ENCODE data around the gene GREM1.

The GREM1 gene

DNA sequence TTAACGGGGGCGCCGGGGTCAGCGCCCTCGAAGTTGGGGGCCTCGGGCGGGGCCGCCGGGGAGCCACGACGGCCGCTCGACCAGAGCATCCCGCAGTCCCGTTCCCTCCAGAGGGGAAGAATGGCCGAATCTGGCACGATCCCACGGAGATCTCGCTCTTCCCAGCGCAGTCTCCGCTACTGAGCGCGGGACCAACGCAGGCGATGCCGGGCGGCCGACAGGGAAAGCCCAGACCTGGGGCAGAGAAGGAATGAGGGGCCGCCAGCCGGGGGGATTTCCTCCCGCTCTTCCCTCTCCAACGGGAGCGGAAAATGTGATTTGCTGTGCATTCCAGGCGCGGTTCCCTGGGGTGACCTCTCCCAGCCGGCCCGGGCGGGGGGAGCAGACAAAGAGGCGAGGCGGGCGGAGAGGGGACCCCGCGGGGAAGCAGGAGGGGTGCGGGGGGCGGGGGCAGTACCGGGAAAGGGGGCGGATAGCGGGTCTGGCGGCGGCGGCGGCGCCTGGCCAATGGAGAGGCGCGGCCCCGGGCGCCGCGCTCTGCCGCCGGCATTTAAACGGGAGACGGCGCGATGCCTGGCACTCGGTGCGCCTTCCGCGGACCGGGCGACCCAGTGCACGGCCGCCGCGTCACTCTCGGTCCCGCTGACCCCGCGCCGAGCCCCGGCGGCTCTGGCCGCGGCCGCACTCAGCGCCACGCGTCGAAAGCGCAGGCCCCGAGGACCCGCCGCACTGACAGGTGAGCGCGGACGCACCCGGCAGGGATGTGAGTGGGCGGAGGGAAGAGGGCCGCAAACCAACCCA, at the start of gene GREM1:
Gene GREM1 (plus strand): TSS at position 579 of the 801 bp plus-strand sequence. CDS start 12,687 bp downstream, outside the sequence.
- DNase-seq (ENCODE audit: low read depth) = peak; percentile 89
- Histone ChIP-seq H3K9me3 (ENCODE audit: control insufficient read depth, low read length) (no peaks in the 10 kb centered on the region), H3K27me3 (replicated peaks; ENCODE audit: control insufficient read depth, insufficient read depth, low read length) (peaks cover 5% of the 10 kb centered on the region)

DNA sequence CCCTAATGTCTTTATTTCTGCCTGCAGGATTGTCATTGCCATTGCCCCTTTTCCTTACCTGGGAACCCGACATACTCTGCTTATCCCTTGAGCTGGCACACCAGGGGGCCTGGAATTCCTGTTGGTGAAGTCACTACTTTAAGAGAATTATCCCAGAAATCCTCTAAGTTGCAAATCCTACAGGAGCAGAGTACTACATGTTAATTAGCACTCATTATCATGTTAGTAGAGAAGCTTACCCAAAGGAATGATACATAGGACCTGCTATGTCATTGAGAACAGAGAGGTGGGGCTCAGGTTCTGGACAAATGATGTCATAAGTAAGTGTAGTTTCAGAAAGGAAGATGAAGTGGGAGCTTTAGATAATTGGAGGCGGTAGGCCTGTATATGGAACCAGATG, 48.9 kb upstream of the GREM1 start:
- DNase-seq (ENCODE audit: low read depth) = peak; percentile 45
- no peaks in the 10 kb centered on the region for H3K9me3 ChIP-seq (ENCODE audit: control insufficient read depth, low read length)
- no peak overlapping the region for H3K9ac ChIP-seq (ENCODE audit: low read length)
- peaks cover 20% of the 10 kb centered on the region for H3K4me1 ChIP-seq (ENCODE audit: control insufficient read depth, insufficient read depth, low read length)
- no peaks in the 10 kb centered on the region for H3K27me3 ChIP-seq (replicated peaks; ENCODE audit: control insufficient read depth, insufficient read depth, low read length)
- no peak overlapping the region for H3K4me3 ChIP-seq (ENCODE audit: low read length)
- no peaks in the 10 kb centered on the region for H3K36me3 ChIP-seq (ENCODE audit: control insufficient read depth, insufficient read depth, low read length, severe bottlenecking)

More for the DNA sequence above, at the start of gene GREM1:
- Histone ChIP-seq H3K4me1 (ENCODE audit: control insufficient read depth, insufficient read depth, low read length) (no peaks in the 10 kb centered on the region), H3K36me3 (ENCODE audit: control insufficient read depth, insufficient read depth, low read length, severe bottlenecking) (no peaks in the 10 kb centered on the region), H3K4me3 (ENCODE audit: low read length) (peak within 1 kb of the TSS; percentile 83), H3K9ac (ENCODE audit: low read length) (peak within 1 kb of the TSS; percentile 80)

DNA sequence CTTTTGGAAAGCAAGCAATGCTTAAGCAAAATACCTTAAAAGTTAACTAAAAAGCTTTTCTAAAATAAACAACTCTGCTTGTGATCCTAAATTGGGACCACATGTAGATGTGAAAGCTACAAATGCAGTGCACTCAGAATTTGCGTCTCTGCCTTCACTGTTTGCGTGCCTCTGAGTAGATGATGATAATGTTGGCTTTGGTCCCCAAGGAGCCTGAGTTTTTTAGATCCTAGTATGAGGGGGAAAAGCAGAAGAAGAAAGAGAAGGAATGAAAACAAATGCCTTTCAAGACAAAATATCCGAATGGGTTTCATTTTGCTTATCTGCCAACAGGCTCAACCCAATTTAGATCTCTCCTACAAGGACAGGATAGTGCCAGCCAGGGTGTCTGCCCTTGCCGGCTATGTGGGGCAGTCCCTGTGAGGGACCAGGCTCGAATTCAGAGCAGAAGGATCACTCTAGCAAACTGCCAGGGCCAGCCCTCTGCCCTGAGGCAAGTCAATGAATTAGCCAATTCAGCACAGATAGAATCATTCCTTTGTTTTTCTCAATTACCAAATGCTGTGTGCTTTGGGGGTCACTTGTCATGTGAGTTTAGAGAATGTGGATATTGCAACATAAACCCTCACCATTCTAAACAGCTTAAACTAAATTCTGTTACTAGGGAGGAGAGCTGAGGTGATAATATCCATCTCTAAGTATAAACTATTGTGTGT, 47.8 kb upstream of the GREM1 start:
- peaks cover 20% of the 10 kb centered on the region for H3K4me1 ChIP-seq (ENCODE audit: control insufficient read depth, insufficient read depth, low read length)
- no peaks in the 10 kb centered on the region for H3K27me3 ChIP-seq (replicated peaks; ENCODE audit: control insufficient read depth, insufficient read depth, low read length)
- DNase-seq (ENCODE audit: low read depth) = peak; percentile 95
- H3K9ac ChIP-seq (ENCODE audit: low read length) = peak overlapping the region; percentile 57
- H3K9me3 ChIP-seq (ENCODE audit: control insufficient read depth, low read length) = no peaks in the 10 kb centered on the region
- peak overlapping the region; percentile 49 for H3K4me3 ChIP-seq (ENCODE audit: low read length)
- no peaks in the 10 kb centered on the region for H3K36me3 ChIP-seq (ENCODE audit: control insufficient read depth, insufficient read depth, low read length, severe bottlenecking)

GRCh38 chr15:32670623-32671022, 47.2 kb upstream of the GREM1 start:
- peak; percentile 69 for DNase-seq (ENCODE audit: low read depth)
- peak overlapping the region; percentile 49 for H3K4me3 ChIP-seq (ENCODE audit: low read length)
- H3K4me1 ChIP-seq (ENCODE audit: control insufficient read depth, insufficient read depth, low read length) = peaks cover 20% of the 10 kb centered on the region
- peak overlapping the region; percentile 57 for H3K9ac ChIP-seq (ENCODE audit: low read length)
- H3K27me3 ChIP-seq (replicated peaks; ENCODE audit: control insufficient read depth, insufficient read depth, low read length) = no peaks in the 10 kb centered on the region
- H3K36me3 ChIP-seq (ENCODE audit: control insufficient read depth, insufficient read depth, low read length, severe bottlenecking) = no peaks in the 10 kb centered on the region
- no peaks in the 10 kb centered on the region for H3K9me3 ChIP-seq (ENCODE audit: control insufficient read depth, low read length)

DNA sequence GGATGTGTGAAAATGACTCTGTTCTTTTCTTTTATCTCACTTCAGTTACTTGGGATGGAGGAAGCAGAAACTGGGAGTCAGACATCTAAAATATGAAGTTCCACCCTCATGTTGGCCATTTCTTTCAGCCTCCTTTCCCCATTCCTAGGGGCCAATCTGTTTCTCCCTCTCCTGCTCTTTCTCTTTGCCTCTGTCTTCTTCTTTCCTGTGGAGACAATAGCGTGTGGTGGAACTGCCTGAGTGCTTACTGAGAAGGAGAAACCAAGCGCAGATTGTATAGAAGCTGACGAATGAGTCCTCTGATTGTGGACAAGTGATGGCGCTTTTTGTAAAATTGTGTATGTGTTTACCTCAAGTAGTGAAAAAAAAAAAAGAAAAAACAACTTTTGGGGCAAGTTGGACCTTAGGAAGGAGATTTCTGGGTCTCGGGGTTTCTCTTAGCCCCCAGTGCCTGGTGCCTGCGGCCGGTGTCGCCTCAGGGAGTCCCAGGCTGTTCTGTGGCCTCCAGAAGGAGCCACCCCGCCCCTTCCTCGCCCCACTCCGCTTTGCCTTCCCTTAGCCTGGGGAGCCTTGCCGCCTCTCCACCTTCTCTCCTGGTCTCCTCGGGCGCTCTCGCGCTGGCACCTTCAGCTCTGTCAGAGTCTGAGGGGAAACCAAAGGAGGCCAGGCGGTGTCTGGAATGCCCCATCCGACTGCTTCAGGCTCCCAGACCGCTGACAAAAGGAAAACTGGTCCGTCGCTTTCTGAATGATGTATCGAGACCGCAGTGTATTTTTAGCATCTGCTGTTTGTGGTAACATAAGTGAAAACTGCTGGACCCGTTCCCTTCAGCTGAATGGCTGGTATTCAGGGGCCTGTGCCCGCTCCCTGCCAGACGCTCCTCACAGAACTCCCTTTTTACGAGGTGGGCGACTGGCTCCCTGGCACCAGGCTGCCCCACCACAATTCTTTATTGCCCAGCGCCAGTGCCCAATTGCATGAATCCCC, 46.2 kb upstream of the GREM1 start:
- H3K4me3 ChIP-seq (ENCODE audit: low read length) = no peak overlapping the region
- no peaks in the 10 kb centered on the region for H3K9me3 ChIP-seq (ENCODE audit: control insufficient read depth, low read length)
- H3K27me3 ChIP-seq (replicated peaks; ENCODE audit: control insufficient read depth, insufficient read depth, low read length) = no peaks in the 10 kb centered on the region
- H3K4me1 ChIP-seq (ENCODE audit: control insufficient read depth, insufficient read depth, low read length) = peaks cover 23% of the 10 kb centered on the region
- no peaks in the 10 kb centered on the region for H3K36me3 ChIP-seq (ENCODE audit: control insufficient read depth, insufficient read depth, low read length, severe bottlenecking)
- no peak for DNase-seq (ENCODE audit: low read depth)
- H3K9ac ChIP-seq (ENCODE audit: low read length) = no peak overlapping the region

DNA sequence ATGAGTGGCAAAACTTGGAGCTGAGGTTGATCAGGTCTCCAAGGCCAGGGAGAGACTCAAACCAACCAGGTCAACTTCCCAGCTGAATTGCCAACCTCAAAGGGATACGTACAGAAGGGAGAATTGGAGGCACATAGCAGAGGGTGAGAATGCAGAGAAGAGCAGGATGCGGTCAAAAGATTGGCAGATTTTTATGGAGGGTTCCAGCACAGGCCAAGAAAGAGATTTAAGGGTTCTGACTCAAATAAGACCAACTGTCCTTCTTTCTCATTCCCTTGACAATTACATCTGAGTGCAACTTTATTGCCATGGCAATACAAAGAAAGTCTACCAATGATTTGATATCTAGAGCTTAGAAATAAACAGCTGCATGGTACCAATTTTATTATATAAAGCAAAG, 43.1 kb upstream of the GREM1 start:
- Histone ChIP-seq H3K4me3 (ENCODE audit: low read length) (no peak overlapping the region), H3K9me3 (ENCODE audit: control insufficient read depth, low read length) (no peaks in the 10 kb centered on the region), H3K4me1 (ENCODE audit: control insufficient read depth, insufficient read depth, low read length) (peaks cover 36% of the 10 kb centered on the region), H3K36me3 (ENCODE audit: control insufficient read depth, insufficient read depth, low read length, severe bottlenecking) (no peaks in the 10 kb centered on the region), H3K27me3 (replicated peaks; ENCODE audit: control insufficient read depth, insufficient read depth, low read length) (no peaks in the 10 kb centered on the region), H3K9ac (ENCODE audit: low read length) (no peak overlapping the region)
- DNase-seq (ENCODE audit: low read depth) = no peak

GRCh38 chr15:32675466-32675865, 42.3 kb upstream of the GREM1 start:
- H3K4me3 ChIP-seq (ENCODE audit: low read length) = no peak overlapping the region
- no peak overlapping the region for H3K9ac ChIP-seq (ENCODE audit: low read length)
- H3K9me3 ChIP-seq (ENCODE audit: control insufficient read depth, low read length) = no peaks in the 10 kb centered on the region
- peaks cover 28% of the 10 kb centered on the region for H3K4me1 ChIP-seq (ENCODE audit: control insufficient read depth, insufficient read depth, low read length)
- H3K36me3 ChIP-seq (ENCODE audit: control insufficient read depth, insufficient read depth, low read length, severe bottlenecking) = no peaks in the 10 kb centered on the region
- no peaks in the 10 kb centered on the region for H3K27me3 ChIP-seq (replicated peaks; ENCODE audit: control insufficient read depth, insufficient read depth, low read length)
- no peak for DNase-seq (ENCODE audit: low read depth)

DNA sequence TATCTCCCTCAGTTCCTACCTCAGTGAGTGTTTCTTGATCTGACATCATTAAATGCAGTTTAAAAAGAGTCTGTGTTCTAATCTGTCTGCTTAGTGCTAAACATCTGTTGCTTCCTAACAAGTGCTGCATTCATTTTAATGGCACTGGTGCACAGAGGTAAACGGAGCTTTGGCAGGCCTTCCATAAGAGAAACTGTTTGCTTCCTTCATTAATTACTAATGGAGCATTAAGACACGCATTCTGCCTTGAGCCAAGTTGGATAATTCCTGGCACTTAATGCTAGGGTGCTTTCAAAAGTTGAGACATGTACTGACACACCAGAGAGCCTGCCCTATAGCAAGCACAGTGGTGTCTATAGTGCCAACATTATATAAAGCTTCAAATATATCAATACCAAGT, 41.6 kb upstream of the GREM1 start:
- H3K4me1 ChIP-seq (ENCODE audit: control insufficient read depth, insufficient read depth, low read length) = peaks cover 22% of the 10 kb centered on the region
- H3K9me3 ChIP-seq (ENCODE audit: control insufficient read depth, low read length) = no peaks in the 10 kb centered on the region
- H3K4me3 ChIP-seq (ENCODE audit: low read length) = no peak overlapping the region
- H3K36me3 ChIP-seq (ENCODE audit: control insufficient read depth, insufficient read depth, low read length, severe bottlenecking) = no peaks in the 10 kb centered on the region
- no peak overlapping the region for H3K9ac ChIP-seq (ENCODE audit: low read length)
- no peaks in the 10 kb centered on the region for H3K27me3 ChIP-seq (replicated peaks; ENCODE audit: control insufficient read depth, insufficient read depth, low read length)
- no peak for DNase-seq (ENCODE audit: low read depth)

DNA sequence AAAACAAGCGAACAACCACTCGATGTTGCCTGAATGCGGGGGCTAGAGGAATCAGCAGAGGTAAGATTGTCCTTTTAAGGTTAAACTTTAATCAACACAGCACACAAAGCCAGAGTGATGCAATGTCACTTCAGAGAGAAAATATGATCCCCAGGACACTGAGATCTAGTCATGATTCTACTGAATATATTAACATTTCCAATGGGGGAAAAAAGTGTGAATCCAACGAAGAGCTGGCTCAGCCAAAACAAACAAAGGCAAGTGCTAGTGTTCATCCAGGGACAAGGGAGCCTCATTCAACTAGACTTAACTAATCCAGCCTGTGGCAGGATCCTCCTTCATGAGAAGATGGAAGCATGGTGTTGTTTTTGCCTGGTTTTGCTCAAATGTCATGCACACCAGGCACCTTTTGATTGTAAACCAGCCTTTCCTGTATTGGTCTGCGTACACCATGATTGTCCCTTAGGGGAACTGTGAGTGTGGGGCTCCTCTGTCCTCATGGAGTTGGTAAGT, 40.5 kb upstream of the GREM1 start:
- H3K4me3 ChIP-seq (ENCODE audit: low read length) = no peak overlapping the region
- no peaks in the 10 kb centered on the region for H3K36me3 ChIP-seq (ENCODE audit: control insufficient read depth, insufficient read depth, low read length, severe bottlenecking)
- H3K9ac ChIP-seq (ENCODE audit: low read length) = no peak overlapping the region
- no peaks in the 10 kb centered on the region for H3K9me3 ChIP-seq (ENCODE audit: control insufficient read depth, low read length)
- H3K4me1 ChIP-seq (ENCODE audit: control insufficient read depth, insufficient read depth, low read length) = peaks cover 32% of the 10 kb centered on the region
- H3K27me3 ChIP-seq (replicated peaks; ENCODE audit: control insufficient read depth, insufficient read depth, low read length) = no peaks in the 10 kb centered on the region
- DNase-seq (ENCODE audit: low read depth) = peak; percentile 45

GRCh38 chr15:32679298-32679690, 38.5 kb upstream of the GREM1 start:
- no peak overlapping the region for H3K9ac ChIP-seq (ENCODE audit: low read length)
- no peaks in the 10 kb centered on the region for H3K9me3 ChIP-seq (ENCODE audit: control insufficient read depth, low read length)
- no peak overlapping the region for H3K4me3 ChIP-seq (ENCODE audit: low read length)
- no peaks in the 10 kb centered on the region for H3K36me3 ChIP-seq (ENCODE audit: control insufficient read depth, insufficient read depth, low read length, severe bottlenecking)
- no peaks in the 10 kb centered on the region for H3K27me3 ChIP-seq (replicated peaks; ENCODE audit: control insufficient read depth, insufficient read depth, low read length)
- H3K4me1 ChIP-seq (ENCODE audit: control insufficient read depth, insufficient read depth, low read length) = peaks cover 51% of the 10 kb centered on the region
- DNase-seq (ENCODE audit: low read depth) = no peak
